GM18517 (cell line): Measurements from ENCODE around the gene CHRNA4.
"Not testable (repeated sequence)": the region's sequence is repeated elsewhere in the genome, so short reads cannot be mapped to it uniquely, and the experiment has no call there.

Source experiments
- ATAC-seq: cut with Tn5 transposase; IDR thresholded peaks from one replicate; pipeline ENCODE4 v1.9.1; 2021; ENCODE audit warnings: mild to moderate bottlenecking, moderate library complexity; ENCODE audit not compliant: unreplicated experiment

CHRNA4 gene

DNA sequence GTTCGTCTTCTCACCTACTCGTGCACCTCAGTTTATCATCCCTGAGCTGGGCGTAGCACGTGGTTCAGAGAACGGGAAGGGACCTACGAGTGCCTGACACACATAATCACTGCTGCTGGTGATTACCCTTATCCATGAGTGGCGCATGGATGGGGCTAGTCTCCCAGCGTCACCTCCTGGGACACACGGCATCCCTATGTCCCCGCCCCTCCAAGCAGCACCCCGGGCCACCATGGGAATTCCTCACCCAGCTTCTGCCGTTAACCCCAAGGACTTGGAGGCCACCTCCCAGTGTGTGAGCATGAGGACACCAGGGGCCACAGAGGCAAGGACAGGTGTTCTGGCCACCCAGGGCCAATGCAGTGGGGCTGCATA is 9.8 kb downstream of the CHRNA4 start:
- no peak for ATAC-seq

DNA sequence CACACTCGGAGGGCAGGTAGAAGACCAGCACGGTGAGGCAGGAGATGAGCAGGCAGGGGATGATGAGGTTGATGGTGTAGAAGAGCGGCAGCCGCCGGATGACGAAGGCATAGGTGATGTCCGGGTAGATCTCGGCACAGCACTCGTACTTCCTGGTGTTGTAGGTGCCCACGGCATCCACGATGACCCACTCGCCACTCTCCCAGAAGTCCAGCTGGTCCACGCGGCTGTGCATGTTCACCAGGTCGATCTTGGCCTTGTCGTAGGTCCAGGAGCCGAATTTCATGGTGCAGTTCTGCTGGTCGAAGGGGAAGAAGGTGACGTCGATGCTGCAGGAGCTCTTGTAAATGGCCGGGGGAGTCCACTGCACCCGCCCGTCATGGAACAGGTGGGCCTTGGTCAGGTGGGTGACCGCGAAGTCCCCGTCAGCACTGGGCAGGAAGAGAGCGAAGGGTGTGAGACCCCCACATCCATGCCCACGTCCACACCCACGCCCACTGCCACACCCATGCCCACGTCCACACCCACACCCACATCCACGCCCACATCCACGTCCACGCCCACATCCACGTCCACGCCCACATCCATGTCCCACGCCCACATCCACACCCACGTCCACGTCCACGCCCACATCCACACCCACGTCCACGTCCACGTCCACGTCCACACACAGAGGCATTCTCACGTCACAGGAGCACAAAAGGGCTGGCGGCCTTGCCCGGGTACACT is 10.4 kb downstream of the CHRNA4 start:
- no peak for ATAC-seq

DNA sequence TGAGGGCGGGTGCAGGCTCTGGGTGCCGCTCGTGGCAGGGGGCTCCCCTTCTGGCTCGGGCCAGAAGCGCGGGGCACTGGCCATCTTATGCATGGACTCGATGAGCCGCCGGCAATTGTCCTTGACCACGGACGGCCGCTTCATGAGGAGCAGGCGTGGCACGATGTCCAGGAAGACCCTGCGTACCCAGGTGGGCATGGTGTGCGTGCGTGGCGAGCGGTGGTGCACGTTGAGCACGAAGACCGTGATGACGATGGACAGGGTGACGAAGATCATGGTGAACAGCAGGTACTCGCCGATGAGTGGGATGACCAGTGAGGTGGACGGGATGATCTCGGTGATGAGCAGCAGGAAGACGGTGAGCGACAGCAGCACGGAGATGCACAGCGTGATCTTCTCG is 11.0 kb downstream of the CHRNA4 start:
- no peak for ATAC-seq

DNA sequence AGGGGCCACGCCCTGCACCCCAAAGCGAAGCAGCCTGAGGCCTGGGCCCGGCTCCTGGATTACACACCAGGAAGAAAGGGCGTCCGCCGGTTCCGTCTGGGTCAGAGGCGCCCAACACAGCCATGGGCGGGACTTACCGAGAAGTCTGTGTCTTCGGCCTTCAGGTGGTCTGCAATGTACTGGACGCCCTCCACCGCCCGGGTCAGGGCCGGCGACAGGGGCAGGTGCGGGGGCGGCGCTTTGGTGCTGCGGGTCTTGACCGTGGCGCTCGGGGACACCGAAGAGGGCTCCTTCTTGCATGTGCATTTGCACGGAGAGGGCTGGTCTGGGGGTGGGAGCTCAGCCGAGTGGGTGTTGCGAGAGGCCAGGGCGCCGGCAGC is 11.6 kb downstream of the CHRNA4 start:
- ATAC-seq: no peak

DNA sequence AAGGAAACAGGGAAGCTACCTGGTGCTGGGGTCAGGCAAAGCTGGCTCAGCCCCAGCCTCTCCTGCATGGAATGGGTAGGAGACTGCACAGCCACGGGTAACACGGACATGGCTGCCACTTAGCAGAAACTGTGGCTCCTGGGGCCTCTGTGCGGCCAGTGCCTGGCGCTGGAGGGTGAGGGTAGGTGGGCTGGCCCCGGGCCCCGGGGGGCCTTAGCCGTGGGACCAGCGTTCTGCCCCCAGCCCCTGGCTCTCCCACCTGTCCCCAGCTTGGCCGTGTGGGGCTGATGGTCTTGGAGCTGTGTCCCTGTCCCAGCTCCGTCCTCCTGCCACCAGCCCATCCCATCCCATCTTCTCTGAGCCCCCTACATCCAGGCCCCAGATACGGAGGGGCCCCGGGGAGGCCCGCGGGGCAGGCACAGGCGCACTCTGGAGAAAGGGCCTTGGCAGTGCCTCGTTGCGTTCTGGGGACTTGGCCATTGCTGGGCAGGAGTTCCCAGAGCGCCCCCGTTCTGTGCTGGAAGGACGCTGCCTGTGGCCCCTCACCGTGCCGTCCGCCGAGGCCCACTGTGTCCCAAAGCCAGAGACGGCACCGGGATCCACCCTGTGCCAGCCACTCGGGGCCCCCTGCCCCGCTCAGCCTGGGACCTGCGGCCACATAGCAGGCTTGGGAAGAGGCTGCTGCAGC is 12.2 kb downstream of the CHRNA4 start:
- ATAC-seq: no peak

DNA sequence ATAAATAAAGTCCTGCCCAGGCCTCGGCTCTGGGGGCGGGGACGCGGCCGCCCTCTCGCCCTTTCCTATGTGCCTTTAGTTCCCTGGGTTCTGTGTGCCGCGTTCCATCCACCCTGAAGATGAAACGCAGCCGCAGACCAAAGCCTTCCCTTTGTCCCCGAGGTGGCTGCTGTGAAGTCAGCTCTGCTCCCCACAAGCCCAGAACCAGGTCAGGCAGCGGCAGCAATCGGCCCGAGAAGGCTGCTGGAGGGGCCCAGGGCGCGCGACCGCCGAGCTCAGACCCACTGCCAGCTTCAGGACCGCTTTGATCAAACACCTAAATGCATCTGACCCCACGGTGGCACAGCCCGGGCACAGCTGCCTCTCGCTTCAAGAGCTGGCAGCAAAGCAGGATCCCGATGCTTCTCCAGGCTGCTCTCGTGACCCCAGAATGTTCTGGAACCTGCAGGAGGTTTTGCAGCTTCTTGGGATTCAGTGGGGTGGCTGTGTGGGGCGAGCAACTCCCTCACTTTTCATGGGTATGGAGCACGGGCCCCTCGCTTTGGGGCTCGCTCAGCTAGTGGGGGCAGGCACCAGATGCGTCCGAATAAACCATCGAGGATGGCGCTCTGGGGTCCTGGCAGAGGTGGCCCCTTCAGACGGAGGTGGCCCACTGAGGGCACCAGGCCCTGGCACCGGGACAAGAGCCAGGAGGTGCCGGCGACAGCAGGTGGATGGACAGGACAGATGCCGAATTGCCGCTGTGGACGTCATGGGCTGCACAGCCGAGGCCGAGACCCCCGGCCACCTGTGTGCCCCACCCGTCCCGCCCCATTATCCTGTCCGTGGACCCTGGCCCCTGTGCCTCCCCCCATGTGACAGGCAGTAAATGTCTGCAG is 13.0 kb downstream of the CHRNA4 start:
- ATAC-seq: no peak

DNA sequence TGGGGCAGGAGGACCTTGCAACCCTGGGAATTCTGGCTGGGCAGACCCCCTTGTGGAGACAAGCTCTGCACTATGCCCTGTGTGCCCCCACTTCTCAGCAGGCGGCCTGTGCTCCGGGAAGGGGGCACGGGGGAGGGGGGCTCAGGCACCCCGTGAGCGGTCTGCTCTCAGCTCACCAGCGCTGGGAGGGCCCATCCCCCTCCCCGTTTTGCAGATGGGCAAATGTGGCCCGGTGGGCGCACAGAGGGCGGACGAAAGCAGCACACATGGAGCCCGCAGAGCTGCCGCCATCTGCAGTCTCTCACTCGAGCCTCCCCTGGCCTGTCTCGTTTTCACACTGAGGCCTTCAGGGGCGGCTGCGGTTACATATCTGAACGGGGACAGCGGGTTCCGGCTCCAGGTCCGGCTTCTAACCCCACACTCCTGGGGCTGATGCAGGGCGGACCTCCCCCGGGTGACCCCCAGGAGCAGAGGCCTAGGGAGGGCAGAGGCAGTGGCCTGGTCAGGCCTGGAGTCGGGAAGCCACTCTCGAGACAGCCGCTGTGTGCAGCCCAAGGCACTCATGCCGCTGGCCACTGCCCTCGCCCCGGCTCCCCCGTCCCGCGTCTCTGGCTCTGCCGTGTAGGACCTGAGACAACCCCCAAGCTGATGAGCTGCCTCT is 13.9 kb downstream of the CHRNA4 start:
- ATAC-seq: no peak

DNA sequence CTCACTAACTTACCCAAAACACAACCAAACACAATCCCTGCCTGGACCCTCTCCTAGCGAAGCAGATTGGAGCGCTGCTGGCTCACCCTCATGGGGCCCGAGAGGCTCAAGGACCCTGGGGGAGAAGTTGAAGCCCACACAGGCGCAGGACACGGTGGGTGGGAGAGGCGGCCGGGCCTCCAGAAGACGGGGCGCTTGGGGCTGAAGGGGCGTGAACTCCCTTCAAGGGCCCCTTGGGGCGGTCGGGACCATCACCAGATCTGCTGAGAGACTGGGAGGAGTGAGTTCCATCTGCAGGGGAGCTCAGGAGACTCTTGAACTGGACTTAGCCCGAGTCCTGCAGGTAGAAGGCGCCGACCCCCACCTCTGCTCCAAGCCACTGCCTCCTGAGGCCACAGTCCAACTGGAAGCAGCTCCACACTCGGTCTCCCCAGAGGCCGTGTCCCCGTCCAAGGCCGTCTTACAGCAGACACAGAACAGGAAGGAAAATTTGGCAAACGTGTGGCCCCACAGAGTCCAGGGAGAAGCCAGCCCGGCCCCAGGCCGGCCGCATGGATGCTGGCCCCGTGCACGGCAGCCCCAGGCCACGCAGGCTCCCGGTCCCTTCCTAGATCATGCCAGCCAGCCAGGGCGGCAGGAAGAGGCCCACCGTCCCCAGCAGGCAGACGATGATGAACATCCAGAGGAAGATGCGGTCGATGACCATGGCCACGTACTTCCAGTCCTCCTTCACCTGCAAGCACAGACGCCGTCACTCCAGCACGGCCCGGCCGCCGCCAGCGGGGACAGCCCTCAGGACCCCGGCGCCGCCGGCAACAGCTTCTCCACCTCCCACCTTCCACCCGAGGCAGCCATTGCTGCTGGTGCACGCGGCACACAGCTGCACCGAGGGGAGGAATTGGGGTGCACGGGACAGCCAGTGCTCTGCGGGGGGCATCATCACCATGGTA is 14.7 kb downstream of the CHRNA4 start:
- ATAC-seq: no peak

DNA sequence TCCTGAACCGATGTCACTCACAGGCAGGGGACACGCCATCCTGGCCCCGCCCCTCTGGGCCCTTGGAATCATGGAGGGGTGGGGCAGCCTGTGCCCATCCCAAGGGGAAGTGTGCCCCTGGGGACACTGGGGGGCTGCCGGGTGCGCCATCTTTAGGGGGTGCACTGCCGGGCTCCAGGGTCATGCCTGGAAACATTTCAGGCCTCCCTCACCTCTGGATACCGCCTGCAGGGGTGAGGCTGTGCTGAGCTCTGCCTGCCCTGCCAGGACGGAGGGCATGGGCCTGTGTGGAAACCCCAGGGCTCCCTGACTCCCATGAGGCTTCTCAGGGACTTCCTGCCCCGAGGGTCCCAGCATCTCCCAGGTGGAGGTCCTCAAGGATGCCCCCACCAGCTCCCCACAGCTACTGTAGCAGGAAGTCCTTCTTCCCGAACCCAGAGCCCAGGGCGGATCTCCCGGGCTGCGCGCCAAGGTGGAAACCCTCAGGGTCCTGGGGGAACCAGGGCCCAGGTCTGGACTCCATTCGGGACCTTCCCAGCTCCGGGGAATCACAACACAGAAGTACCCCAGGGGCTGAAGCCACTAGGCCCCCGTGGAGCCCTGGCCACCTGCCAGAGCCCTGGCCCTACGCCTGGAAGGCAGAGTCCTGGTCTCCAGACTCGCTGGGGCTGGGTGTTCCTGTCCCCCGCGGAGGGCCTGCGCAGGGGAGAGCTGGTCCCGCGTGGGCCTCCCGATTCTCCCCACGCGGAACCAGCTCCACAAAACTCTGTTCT is 15.6 kb downstream of the CHRNA4 start:
- ATAC-seq: no peak

DNA sequence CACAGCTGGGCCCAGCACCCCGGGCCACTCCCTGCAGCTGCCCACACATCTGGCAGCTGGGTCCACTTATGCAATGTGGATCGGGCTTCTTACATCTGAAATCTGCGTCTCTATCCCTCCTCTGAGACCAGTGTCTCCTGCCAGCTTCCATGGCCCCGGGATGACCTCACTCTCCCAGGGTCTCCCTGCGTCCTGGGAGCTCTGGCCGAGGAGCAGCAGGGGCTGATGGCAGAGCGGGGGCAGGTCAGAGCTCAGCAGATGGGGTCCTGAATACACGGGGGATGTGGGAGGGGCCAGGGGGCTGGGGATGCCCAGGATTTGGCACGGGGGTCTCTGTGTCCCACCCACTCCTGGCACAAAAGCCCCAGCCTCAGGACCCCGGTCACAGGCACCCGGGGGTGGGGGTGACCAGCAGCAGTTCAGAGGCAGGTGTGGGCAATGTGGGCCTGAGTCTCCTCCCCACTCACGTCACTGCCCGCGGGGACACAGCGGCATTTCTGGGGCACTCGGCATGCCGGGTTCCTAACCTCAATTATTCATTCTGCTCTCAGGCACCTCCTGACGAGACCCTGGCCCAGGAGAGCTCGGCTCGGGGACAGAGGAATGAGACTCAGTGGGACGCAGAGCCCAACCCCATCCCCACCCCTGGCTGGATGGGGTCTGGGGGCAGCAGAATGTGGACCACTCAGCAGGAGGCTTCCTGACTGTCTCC is 16.4 kb downstream of the CHRNA4 start:
- no peak for ATAC-seq

DNA sequence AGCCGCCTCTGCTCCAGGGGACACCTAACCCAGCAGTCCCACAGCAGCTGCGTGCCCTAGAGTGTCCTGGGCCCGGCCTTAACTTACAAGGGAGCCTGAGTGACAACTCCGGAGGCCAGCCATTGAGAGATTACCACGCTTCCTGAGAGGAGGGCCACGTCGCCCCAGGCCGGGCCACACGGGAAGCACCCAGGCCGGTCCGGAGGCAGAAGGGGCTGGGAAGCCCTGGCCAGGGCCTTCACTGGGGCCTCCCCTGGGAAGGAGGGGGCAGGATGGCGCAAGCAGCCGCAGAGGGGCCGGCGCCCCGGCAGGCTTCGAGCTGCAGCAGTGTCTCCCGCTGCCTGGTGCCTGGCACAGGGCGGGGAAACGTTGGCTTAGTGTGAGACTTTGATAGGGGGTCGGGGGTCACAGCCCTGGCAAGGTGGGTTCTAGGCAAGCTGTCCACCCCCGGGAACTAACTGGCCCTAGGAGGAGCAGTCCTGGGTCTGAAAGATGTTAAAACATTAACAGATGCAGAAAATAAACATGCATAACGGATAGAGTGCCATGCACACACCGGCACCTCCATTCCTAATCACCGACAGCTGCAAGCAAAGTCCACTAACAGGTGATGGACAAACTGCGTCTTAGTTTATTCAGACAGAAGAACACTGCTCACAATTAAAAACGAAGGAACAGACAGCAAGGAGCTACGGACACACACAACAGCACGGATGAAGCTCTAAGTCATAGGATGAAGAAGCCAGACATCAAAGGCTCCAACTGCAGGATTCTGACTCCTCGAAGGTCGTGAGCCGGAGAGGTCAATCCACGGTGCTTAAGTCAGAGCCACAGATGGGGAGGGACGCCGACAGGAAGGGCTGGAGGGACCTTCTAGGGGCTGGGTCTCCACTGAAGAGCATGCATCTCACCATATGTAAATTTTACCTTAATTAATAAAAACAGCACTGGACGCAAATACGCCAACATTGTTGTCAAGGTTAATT is 17.4 kb downstream of the CHRNA4 start:
- ATAC-seq: no peak

DNA sequence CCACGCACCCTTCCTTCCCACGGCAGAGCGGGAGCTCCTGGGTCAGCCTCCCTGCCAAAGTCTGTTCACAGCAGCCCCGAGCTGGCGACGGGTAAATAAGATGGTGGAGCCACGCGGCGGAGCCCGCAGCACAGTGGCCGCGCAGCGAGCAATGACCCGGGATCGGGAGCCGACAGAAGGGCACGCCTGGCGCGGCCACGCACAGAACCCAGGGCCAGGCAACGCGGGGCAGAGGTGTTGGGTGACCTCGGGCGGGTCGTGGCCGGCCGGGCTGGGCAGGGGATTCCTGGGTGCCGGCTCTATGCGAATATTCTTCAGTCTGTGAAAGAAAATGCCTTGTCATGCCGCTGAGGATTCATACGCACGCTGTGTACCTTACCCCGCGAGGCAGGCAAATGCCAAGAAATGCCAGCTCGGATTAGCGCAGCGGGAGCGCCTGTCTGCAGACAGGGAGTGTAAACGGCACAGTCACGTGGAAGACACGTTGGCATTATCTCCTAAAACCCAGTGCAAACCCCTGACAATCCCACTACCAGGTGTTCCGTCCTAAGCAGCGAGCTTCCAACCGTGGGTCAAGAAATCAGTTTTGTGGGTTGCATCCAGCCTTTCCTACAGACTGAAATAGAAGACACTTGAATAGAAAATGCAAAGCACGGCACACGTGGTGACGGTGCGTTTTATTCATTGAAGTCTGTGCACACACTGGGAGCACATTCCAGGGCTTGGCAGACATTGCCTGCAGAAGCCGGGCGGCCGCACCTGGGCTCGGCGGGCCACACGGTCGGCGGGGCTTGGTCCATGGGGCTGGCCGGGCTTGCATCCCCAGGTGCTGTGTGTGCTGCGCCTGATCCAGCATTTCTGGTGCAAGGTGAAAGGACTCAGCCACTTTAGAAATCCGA is 18.3 kb downstream of the CHRNA4 start:
- ATAC-seq: no peak

DNA sequence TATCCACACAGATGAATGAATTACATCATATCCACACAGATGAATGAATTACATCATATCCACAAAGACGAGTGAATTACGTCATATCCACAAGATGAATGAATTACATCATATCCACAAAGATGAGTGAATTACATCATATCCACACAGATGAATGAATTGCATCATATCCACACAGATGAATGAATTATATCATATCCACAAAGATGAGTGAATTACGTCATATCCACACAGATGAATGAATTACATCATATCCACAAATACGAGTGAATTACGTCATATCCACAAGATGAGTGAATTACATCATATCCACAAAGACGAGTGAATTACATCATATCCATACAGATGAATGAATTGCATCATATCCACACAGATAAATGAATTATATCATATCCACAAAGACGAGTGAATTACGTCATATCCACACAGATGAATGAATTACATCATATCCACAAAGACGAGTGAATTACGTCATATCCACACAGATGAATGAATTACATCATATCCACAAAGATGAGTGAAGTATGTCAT is 20.9 kb downstream of the CHRNA4 start:
- not testable (repeated sequence) for ATAC-seq

DNA sequence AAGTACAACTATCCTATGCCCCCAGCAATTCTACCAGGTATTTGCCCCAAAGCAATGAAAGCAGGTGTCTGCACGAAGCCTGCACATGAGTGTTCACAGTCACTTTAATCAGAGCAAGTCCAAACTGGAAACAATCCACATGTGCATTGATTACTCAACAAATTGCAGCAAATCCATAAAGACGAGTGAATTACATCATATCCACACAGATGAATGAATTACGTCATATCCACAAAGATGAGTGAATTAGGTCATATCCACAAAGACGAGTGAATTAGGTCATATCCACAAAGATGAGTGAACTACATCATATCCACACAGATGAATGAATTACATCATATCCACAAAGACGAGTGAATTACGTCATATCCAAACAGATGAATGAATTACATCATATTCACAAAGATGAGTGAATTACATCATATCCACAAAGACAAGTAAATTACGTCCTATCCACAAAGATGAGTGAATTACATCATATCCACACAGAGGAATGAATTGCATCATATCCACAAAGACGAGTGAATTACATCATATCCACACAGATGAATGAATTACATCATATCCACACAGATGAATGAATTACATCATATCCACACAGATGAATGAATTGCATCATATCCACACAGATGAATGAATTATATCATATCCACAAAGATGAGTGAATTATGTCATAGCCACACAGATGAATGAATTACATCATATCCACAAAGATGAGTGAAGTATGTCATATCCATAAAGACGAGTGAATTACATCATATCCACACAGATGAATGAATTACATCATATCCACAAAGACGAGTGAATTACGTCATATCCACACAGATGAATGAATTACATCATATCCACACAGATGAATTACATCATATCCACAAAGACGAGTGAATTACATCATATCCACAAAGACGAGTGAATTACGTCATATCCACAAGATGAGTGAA is 21.7 kb downstream of the CHRNA4 start:
- ATAC-seq: not testable (repeated sequence)

DNA sequence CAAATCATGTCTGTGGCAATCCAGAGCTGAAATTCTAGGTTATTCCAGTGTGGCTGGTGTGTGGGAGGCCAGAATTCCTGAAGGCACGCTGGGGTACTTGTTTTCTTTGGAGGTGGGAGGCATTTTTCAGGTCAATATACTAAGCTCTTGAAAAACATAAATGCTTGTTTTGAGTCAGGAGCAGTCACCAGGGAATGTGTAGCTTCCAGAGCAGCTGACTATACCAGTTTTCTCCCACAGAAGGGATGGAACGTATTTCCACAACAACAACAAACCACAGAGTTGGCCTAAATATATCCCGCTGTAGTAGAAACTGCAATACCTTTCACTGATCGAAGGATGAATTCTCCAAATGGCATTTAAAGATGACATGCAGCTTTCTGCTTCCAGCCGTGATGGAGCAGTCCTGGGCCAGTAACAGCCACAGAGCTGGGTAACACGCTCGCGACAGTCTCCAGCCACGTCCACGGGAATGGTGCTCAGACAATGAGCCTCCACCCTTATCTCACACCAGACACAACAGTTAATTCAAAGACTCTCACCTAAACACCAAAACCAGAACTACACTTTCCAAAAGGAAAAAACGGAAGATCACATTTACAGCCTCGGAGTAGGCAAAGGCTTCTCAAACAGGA is 23.2 kb downstream of the CHRNA4 start:
- ATAC-seq: no peak
